Large intestine (tissue), 3 donors: ENCODE results near the gene EXOC2. TPM values are rescaled to one million over a fixed set of nuclear protein-coding genes. Genes with fewer than 3 reads are reported as not detected.
A peak's percentile ranks its signal among the peaks of the same experiment; 100 is the strongest.

Experiments used
- DNase-seq, 2 donors: peaks; one replicate each; pipeline versions ENCODE4 v3.0.0 to v3.0.0-alpha.2; 2013
- H3K27ac ChIP-seq: one replicate; pipeline ENCODE4 v1.5.1; 2013; ENCODE audit warnings: low read length
- H3K27me3 ChIP-seq: 2 replicates; pipeline ENCODE4 v1.6.1; 2013; ENCODE audit warnings: low read length; ENCODE audit not compliant: control insufficient read depth, insufficient read depth
- H3K36me3 ChIP-seq: 2 replicates; pipeline ENCODE4 v1.6.1; 2013; ENCODE audit warnings: low read length; ENCODE audit not compliant: control insufficient read depth, insufficient read depth
- H3K4me1 ChIP-seq: one replicate; pipeline ENCODE4 v1.6.1; 2013; ENCODE audit warnings: low read length; ENCODE audit not compliant: control insufficient read depth, insufficient read depth
- H3K4me3 ChIP-seq: one replicate; pipeline ENCODE4 v1.5.1; 2013; ENCODE audit warnings: low read length
- H3K9me3 ChIP-seq: one replicate; pipeline ENCODE4 v1.6.1; 2013; ENCODE audit warnings: mild to moderate bottlenecking, low read depth, low read length, moderate library complexity; ENCODE audit not compliant: control insufficient read depth
- WGBS: methylation state at CpG from one replicate; pipeline ENCODE4 v1.1.5; 2013; ENCODE audit warnings: low lambda C conversion rate; ENCODE audit not compliant: insufficient coverage; 5-methylcytosine and 5-hydroxymethylcytosine counted together
- polyA plus RNA-seq: library from polyadenylated mRNA; unstranded; fragments of 120-200 nt; gene quantifications from one replicate; pipeline ENCODE4 v1.2.1, GENCODE V29; 2013

Gene EXOC2
- polyA plus RNA-seq, 1 donor, result 16.2 TPM

DNA sequence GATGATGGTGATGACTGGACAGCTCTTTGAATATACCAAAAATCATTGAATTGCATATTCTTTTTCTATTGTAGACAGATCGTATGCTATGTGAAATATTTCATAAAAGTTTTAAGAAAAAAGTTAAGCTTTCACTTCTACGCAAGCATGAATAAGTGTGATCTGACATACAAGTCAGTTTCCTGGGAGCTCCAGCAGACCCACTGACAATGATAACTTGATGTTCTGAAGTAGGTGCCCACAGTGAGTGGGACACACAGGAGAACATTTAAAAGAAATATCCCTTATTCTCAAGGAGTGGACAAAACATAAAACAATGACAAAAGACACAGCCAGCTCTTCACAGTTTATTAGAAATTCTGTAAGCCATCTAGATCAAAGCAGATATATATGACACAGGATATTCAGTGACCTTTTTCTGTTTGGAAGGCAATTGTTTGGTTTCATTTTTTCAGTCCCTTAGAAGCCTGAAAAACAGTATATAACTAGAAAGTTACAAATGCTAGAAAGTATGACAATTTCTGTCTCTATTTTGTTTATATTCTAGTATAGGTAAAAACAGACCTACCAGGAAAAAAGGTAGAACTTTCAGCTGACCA, 200.0 kb downstream of the EXOC2 start:
- peaks cover 13% of the 10 kb centered on the region for H3K36me3 ChIP-seq
- H3K27me3 ChIP-seq, result no peaks in the 10 kb centered on the region
- WGBS, result 100% methylated on average over 2 of the region's 2 CpGs
- no peak overlapping the region for H3K27ac ChIP-seq
- H3K9me3 ChIP-seq, result peaks cover 2% of the 10 kb centered on the region
- no peak for DNase-seq
- no peaks in the 10 kb centered on the region for H3K4me1 ChIP-seq
- H3K4me3 ChIP-seq, result no peak overlapping the region

DNA sequence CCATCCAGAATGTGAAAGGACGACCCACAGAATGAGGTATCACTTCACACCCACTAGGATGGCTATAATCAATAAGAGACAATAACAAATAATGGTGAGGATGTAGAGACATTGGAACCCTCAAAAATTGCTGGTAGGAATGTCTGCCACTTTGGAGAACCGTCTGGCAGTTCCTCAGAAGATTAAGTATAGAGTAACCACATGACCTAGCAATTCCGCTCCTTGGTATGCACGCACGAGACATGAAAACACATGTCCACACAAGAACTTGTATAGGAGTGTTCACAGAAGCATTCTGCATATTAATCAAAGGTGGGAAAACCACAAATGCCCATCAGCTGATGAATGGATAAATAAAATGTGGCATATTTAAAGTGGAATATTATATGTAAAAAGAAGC, 200.8 kb downstream of the EXOC2 start:
- 100% methylated on average over 1 of the region's 5 CpGs for WGBS
- no peaks in the 10 kb centered on the region for H3K4me1 ChIP-seq
- DNase-seq, result no peak

DNA sequence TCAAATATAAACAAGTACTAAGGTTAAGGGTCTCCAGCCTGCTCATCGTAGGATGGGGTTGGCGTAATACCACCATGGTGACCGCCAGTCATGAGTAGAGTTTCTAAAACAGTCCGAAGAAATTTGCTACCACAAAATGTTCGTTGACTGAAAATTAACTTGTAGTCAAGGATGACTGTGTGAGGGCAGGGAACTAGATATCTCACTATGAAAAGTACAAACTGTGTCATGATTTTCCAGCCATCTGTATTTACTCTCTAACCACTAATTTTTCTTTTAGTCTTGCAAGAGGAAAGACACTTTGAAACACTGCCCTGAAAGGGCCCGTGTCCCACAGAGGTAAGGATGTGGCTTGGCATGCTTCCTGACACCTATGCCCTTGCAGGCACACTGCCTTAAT, 201.7 kb downstream of the EXOC2 start:
- Histone ChIP-seq H3K36me3 (peaks cover 10% of the 10 kb centered on the region), H3K4me1 (no peaks in the 10 kb centered on the region), H3K27me3 (no peaks in the 10 kb centered on the region), H3K9me3 (peaks cover 2% of the 10 kb centered on the region), H3K4me3 (no peak overlapping the region), H3K27ac (no peak overlapping the region)
- 97% methylated on average over 4 of the region's 6 CpGs for WGBS
- no peak for DNase-seq

More for the DNA sequence above, 200.8 kb downstream of the EXOC2 start:
- Histone ChIP-seq H3K9me3 (peaks cover 2% of the 10 kb centered on the region), H3K27me3 (no peaks in the 10 kb centered on the region), H3K36me3 (peaks cover 15% of the 10 kb centered on the region), H3K4me3 (no peak overlapping the region), H3K27ac (no peak overlapping the region)

DNA sequence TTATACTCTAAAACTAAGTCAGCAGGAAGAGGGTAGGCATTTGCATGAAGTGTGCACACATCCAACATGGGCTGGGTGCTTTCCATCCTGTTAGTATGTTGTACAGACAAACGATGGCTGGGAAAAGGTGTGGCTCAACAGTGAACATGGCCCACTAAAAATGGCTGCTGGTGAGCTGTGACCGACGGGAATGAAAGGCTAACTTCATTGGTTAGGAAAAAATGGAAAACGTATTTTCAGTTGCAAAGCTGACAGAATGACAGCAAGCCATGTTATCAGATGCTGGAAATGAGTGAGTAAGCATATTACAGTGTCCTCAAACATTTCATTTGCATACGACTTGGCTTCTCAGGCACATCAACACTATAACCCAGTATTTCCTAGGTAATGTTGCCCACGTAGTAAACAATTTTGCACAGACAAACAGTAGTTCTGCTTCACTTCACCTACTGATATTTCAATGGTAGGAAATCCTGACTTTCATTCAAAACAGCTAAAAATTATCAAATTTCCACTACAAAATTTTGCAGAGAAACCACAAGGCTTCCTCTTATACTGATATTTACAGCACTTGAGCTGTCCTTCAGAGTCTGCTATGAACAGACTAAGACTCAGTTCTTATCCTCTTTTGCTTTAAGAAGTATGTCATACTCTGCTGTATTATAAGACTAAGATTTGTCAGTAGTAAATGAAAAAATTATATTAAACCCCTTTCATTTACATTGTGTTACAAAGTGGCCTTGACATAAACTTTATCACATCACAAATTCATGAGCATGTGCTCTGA, 202.5 kb downstream of the EXOC2 start:
- Histone ChIP-seq H3K27ac (no peak overlapping the region), H3K36me3 (peaks cover 14% of the 10 kb centered on the region), H3K9me3 (peaks cover 2% of the 10 kb centered on the region), H3K27me3 (no peaks in the 10 kb centered on the region), H3K4me1 (no peaks in the 10 kb centered on the region), H3K4me3 (no peak overlapping the region)
- DNase-seq, result no peak
- no CpG with 5 or more reads among the region's 6 CpGs for WGBS

DNA sequence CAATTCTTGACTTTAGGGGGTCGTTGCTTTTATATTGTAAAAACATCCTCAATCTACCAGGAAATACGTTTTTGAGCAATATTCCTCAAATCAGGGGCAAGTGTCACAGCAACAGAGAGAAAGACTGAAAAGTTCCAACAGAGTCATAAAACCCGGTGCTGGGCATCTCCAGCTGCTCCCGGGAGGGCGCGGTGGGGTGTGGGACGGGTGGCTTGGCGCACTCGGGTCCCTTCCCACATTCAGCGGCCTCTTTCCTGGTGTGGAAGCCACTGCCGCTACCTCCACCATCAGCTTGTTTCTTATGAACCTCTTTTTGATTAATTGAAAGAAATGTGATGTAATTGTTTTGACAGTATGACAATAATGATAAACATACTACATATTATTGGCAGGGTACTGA, 203.2 kb downstream of the EXOC2 start:
- H3K27me3 ChIP-seq, result no peaks in the 10 kb centered on the region
- no peak overlapping the region for H3K27ac ChIP-seq
- WGBS, result 50% methylated on average over 1 of the region's 11 CpGs
- DNase-seq, result no peak
- peaks cover 2% of the 10 kb centered on the region for H3K9me3 ChIP-seq
- peaks cover 12% of the 10 kb centered on the region for H3K36me3 ChIP-seq
- no peak overlapping the region for H3K4me3 ChIP-seq
- no peaks in the 10 kb centered on the region for H3K4me1 ChIP-seq

DNA sequence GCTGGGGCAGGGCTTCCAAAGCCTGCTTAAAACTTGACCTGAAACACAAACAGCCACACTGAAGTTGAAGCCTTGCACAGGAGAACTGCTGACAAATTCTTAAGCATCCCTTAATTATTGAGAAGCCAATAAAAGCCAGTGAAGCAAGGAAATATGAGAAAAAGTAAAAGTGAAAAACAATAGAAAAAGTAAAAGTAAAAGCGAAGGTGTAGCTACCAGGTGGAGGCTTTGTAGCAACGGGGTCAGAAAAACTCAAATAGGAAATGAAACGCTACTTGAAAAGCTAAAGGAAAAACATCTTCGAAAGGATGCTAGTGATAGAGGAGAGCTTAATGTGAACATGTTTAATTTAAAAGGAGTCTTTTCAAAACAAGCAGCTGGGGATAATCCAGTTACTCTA, 203.9 kb downstream of the EXOC2 start:
- Histone ChIP-seq H3K4me3 (no peak overlapping the region), H3K27me3 (no peaks in the 10 kb centered on the region), H3K4me1 (no peaks in the 10 kb centered on the region), H3K9me3 (peaks cover 2% of the 10 kb centered on the region), H3K36me3 (peaks cover 12% of the 10 kb centered on the region), H3K27ac (no peak overlapping the region)
- WGBS, result 85% methylated on average over 4 of the region's 4 CpGs
- DNase-seq, result no peak

DNA sequence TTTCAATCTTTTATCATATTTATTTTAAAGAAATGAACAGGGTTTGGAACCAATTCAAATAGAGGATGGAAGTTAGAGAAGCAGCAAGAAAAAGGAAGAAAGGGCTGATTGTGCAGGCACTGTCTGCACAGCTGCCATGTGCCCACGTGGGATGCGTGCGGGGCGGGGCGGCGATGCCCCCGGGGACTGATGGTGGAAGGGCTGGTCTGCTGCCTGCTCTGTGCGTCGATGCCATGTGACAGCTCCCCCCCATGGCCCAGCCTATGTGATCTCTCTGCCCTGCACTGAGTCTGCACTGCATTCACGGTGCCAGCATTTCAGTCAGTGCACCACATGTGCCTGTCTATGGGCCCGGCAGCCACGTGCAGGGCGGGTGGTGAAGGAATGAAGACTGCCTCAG, 205.0 kb downstream of the EXOC2 start:
- peak in 1 of 2 donors; percentile 22 for DNase-seq
- H3K36me3 ChIP-seq, result peaks cover 12% of the 10 kb centered on the region
- no CpG with 5 or more reads among the region's 13 CpGs for WGBS
- H3K27me3 ChIP-seq, result no peaks in the 10 kb centered on the region
- H3K4me1 ChIP-seq, result no peaks in the 10 kb centered on the region
- no peak overlapping the region for H3K27ac ChIP-seq
- H3K9me3 ChIP-seq, result peaks cover 2% of the 10 kb centered on the region
- H3K4me3 ChIP-seq, result no peak overlapping the region

DNA sequence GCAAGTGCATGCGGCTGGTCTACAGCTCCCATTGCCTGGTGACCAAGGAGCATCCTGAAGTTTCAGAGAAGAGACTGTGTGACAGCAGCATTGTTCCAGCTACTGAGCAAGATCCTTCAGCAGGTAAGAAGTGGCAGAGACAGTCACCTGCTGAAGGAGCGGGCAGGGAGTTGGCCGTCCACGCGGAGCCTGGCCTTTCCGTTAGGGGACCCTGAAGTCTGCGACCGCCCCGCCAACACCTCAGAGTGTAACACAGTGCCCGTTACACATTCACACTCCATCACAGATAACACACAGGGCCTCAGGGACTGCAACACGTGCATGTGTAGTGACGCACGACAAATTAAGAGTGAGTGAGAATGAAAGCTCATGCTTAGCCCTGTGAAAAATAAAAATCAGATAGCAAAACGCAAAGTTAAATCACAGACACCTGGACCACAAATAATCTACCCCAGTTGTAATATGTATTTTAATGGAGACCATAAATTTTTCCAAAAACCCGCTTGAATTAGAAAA, 207.2 kb downstream of the EXOC2 start:
- Histone ChIP-seq H3K27ac (no peak overlapping the region), H3K27me3 (no peaks in the 10 kb centered on the region), H3K4me1 (no peaks in the 10 kb centered on the region), H3K9me3 (peaks cover 2% of the 10 kb centered on the region), H3K36me3 (peaks cover 12% of the 10 kb centered on the region), H3K4me3 (no peak overlapping the region)
- DNase-seq, result no peak
- WGBS, result 100% methylated on average over 1 of the region's 15 CpGs

DNA sequence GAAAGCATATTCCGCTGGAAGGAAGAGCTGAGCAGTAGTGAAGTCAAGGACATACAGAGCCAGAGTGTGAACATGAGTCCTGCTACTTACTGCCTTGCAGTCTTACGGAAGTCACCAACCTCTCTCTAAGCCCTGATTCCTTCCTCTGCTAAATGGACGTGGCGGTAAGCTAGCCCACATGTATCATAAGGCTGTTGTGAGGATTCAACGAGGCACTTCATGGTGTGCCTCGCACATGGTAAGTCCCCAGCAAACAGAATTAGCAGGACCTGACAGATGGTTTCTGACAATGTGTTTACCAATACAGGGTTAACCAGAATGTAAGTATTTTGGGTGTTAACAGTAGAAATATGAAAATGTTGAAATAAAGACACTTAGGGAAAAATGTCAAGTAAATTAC, 208.2 kb downstream of the EXOC2 start:
- WGBS, result no CpG with 5 or more reads among the region's 6 CpGs
- Histone ChIP-seq H3K4me1 (no peaks in the 10 kb centered on the region), H3K27ac (no peak overlapping the region), H3K9me3 (peaks cover 2% of the 10 kb centered on the region), H3K4me3 (no peak overlapping the region), H3K36me3 (peaks cover 12% of the 10 kb centered on the region), H3K27me3 (no peaks in the 10 kb centered on the region)
- DNase-seq, result no peak

DNA sequence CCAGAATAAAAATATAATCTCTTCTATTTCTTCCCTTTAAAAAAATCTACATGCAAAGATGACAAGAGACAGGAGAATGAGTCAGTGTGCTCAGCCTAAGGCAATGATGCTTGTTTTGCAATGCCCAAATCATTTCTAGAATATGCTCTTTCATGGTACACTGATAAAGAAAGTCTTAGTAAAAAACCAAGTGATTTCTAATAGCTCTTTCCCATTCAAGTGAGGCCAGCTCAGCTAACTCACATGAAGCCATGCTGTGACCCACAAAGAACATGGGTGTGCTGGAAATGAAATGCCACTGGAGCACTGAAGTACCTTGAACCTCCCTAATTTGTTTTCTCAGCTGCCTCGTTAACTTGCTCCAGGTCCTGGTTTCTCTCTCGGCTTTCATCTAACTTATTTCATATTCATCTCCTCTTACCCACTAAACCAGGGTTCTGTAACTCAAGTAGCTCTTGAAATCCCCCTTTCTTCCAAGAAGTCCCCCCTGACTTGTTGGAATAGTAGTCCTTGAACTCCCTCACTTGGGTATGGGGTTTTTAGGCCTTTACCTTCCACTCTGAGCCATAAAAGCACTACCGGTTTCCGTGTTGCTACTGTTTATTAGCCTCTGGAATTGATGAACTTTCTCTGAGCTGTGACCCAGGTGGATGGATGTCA, 208.7 kb downstream of the EXOC2 start:
- H3K4me3 ChIP-seq, result no peak overlapping the region

More for the DNA sequence above, 208.7 kb downstream of the EXOC2 start:
- Histone ChIP-seq H3K9me3 (peaks cover 2% of the 10 kb centered on the region), H3K27ac (no peak overlapping the region), H3K36me3 (peaks cover 12% of the 10 kb centered on the region), H3K27me3 (no peaks in the 10 kb centered on the region), H3K4me1 (no peaks in the 10 kb centered on the region)
- 90% methylated on average over 2 of the region's 4 CpGs for WGBS
- DNase-seq, result no peak
